CD4-positive, alpha-beta T cell treated with Interleukin-4 for 1 hour (primary cell): Measurements from ENCODE around the gene UBE2C.
"Not testable (repeated sequence)": the region's sequence is repeated elsewhere in the genome, so short reads cannot be mapped to it uniquely, and the experiment has no call there.

Experiments used
- DNase-seq, 2 donors: peaks; one replicate each; pipeline ENCODE4 v3.0.0-alpha.2; 2020 to 2022

The UBE2C gene

DNA sequence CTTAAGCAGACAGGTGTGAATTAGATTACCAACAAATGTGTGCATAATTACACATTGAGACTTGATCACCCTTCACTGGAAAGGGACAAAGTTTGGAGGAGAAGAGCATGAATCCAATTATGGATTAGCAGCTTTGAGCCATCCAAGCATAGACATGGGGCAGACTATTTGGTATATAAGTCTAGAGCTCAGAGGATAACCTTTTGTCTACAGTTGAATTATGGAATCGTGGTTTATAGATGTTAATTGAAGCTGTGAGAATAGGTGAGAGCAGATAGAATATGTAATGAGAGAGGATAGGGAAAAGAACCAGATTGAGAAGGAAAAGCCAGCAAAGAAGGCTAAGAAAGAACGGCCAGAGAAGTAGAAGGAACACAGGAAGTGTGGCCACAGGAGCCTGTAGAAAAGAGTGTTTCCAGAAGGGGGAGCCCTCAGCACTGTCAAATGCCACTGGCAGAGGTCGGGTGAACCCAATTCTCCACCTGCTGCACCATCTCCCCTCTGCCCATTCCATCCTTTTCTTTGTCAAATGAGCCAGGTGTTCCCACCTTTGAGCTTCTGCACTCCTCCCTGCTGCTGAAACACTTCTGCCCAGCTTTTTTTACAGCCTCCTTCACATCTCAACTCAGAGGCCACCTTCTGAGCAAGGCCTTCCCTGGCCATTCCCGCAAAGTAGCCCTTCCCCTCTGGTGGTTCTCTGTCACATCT, 13.4 kb upstream of the UBE2C start:
- DNase-seq, result peak; percentile 66 to 73

- no peak for DNase-seq
Observed at GRCh38 chr20:45801851-45802250, 10.6 kb upstream of the UBE2C start.

DNA sequence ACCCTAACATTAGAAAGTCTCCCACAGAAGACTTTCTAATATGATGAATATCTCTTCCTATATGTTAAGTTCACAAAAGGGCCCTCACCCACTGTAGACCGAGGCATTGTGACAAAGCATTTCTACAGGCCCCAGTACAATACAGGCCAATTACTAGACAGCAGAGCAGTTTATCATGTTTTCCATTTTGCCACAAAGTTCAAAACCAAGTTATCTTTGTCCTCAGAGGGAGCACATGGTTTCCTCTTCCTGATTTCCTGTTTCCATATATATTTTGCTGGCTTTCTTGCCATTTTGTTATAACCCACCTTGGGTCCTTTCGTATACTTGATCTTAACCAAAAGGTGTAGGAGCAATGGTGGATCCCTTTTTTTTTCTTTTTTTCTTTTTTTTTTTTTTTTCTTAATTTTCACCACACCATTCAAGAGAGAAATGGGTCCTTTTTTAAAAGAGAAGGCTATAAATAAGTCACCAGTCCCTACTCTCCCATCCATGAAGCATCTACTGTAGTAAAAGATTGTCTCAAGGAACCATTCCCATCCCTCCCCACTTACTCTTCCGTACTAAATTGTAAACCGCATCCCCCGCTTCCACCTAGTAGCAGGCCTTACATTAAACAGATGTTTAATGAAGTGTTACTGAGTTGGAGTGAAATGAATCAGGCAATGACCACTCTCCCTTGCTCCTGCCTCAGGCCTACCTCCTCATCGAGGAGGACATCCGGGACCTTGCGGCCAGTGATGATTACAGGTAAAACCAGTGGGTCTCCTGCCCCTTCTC, 2.1 kb upstream of the UBE2C start:
- no peak for DNase-seq

DNA sequence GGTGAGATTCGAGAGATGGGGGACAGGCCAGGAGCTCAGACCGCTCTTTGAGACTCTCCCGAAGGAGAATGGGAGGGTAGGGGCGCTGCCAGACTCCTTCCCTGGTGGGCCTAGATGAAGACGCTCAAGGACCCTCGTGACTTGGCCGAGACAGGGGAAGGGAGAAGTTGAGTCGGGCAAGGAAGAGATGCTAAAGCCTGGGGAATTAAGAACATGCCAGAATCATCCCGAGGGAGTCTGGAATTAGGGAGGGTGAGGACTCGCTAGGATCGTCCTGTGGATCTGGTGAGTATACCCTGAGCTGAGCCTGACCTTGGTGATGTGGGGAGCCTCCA, 529 bp downstream of the UBE2C start:
- DNase-seq, result no peak

- DNase-seq, result no peak
Observed at GRCh38 chr20:45813489-45813888, 1.0 kb downstream of the UBE2C start.

- DNase-seq, result no peak
Observed at GRCh38 chr20:45814314-45814713, 1.9 kb downstream of the UBE2C start.

DNA sequence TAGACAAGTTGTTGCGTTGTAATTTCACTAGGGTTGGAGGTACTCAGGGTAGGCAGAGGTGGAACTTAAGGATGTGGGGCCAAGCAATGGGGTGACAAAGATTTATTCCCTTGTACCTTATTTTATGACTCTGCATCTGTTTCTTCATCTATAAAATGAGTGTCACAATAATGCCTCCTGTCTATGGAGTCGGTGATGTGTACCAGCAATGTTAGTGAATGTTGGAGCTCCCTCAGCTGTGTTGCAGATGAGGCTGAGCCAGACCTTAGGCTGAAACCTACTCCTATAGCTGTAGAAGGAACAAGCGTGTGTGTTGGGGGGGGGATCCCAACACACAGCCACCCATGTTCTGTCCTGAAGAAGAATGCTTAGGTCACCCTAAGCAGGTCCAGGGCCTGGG, 4.5 kb downstream of the UBE2C start:
- DNase-seq, result no peak

- no peak for DNase-seq
Observed at GRCh38 chr20:45817376-45818194, 5.1 kb downstream of the UBE2C start.

GRCh38 chr20:45818239-45818638, 5.8 kb downstream of the UBE2C start:
- no peak for DNase-seq

GRCh38 chr20:45819466-45819865, 7.0 kb downstream of the UBE2C start:
- no peak for DNase-seq

GRCh38 chr20:45821947-45822346, 9.5 kb downstream of the UBE2C start:
- DNase-seq, result no peak

DNA sequence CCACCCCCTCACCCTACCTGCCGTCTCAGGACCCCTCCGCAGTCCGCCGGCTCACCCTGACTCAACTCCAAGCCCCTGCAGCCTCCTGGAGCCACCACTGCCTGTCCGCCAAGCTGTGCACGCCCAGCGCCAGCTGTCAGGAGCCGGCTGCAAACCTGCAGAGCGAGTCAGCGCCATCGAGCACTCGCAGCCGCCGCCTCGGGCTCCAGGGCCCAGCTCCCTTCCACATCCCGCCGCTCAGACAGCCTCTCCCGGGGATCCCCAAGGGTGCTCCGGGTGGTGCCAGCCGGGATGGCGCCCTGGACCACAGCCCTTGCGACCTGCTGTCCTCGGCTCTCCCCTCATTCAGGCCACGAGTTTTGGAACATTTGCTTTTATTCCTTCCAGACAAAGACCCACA, 10.4 kb downstream of the UBE2C start:
- DNase-seq, result no peak

- peak; percentile 55 to 57 for DNase-seq
Observed at GRCh38 chr20:45823949-45824835, 11.7 kb downstream of the UBE2C start.

DNA sequence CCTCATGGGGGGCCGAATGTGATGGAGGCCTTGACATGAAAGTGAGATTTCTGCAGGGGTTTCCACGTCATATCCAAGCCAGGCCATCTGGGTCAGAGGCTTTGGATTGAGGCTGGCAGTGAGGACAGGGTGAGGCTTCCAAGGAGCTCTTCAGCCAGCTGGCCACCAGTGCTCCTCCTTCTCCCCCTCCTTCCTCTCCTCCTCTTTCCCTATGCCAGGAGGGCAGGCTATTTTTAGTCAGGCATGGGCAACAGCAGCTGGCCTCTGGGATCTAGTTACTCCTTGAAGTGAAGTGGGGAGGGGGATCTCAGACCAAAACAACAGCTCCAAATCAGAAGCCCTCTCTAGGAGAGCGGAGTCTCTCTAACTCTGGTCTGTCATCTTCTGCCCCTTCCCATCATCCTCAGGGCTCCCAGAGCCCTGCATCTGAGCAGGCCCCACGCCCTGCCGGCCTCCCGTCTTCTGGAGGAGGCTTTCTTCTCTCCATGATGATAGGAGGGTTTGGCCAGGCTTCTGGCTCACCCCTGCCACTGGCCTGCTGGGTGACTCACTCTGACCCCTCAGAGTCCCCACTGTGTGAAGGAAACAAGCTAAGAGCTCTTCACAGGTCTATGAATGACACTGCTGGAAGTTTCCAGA, 14.1 kb downstream of the UBE2C start:
- DNase-seq, result no peak

GRCh38 chr20:45827030-45827652, 14.7 kb downstream of the UBE2C start, which contains the start of gene TNNC2:
TNNC2 (minus strand) TSS chr20:45827312; CDS start chr20:45827248, 64 bp downstream.
- no peak for DNase-seq

- DNase-seq, result no peak
Observed at GRCh38 chr20:45827712-45828111, 15.3 kb downstream of the UBE2C start.

GRCh38 chr20:45828589-45828988, 16.1 kb downstream of the UBE2C start:
- DNase-seq, result no peak

DNA sequence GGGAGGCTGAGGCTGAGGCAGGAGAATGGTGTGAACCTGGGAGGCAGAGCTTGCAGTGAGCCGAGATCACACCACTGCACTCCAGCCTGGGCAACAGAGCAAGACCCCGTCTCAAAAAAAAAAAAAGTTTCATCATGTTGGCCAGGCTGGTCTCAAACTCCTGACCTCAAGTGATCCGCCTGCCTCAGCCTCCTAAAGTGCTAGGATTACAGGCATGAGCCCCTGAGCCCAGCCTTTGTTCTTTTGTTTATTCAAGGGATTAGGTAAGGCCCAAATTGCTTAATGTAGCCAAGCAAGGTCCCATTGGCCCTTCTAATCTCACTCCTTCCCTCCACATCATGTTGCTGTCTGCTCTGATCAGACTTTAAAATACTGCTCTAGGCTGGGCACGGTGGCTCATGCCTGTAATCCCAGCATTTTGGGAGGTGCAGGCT, 17.2 kb downstream of the UBE2C start:
- not testable (repeated sequence) for DNase-seq

- DNase-seq, result no peak
Observed at GRCh38 chr20:45832619-45833018, 20.2 kb downstream of the UBE2C start.

DNA sequence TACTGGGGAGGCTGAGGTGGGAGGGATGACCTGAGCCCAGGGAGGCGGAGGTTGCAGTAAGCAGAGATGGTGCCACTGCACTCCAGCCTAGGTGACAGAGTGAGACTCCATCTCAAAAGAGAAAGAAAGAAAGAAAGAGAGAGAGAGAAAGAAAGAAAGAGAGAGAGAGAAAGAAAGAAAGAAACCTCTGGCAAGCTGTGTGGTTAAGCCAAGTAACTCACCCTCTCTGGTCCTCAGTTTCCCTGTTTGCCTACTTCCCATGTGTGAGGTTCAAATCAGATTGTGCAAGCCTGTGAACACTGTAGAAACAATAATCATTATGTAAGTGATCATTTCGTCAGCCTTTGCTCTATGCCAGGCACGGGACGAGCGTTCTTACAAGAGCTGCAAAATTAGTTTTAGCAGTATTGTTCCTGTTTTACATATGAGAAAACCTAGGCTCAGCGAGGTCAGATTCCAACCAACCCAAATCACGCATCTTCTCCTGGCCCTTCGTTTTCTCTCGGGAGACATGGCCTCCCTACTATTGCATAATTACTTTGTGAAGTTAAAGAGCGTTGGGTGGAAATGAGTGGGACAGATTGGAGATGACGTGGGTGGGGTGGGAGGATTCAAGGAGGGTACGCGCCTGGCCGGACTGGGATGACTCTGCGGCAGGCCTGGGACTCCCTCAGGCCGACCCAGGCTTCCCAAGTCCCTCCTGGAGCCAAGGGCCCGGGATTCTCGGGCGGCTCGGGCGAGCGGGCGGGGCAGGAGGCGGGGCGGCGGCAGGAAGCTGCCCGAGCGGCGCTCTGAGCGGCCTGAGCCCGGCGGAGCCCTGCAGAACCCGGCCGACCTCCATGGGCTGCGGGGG, 20.8 kb downstream of the UBE2C start, which contains the start of gene SNX21:
Gene SNX21 (plus strand): TSS at position 770 of the 853 bp plus-strand sequence. CDS start 121 bp downstream, outside the sequence.
- peak; percentile 26 to 29 for DNase-seq
